HEK293 (cell line): ENCODE results near the gene PKHD1.

Source experiments
- CTCF ChIA-PET: fragments of 350-600 bp; formaldehyde crosslinking; extraction: SDS; loops from one replicate; lab custom pipeline; 2021; ENCODE audit warnings: antibody characterized with exemption; lab: Yijun Ruan, JAX
- POLR2A ChIA-PET: fragments of 300-600 bp; formaldehyde crosslinking; extraction: SDS; loops from one replicate; lab custom pipeline; 2020; ENCODE audit warnings: antibody characterized with exemption, inconsistent platforms; lab: Yijun Ruan, JAX
- H3K27ac ChIP-seq: fragments of 200-500 bp; sonication (Bioruptor generic); 2 replicates; pipeline ENCODE4 v1.5.1; 2014; ENCODE audit warnings: low read depth, low read length, control low read depth, inconsistent platforms; ENCODE audit errors: extremely low read depth
- H3K36me3 ChIP-seq, 2 experiments: fragments of 200-500 bp in 1 of 2; sonication (Bioruptor generic) in 1 of 2; 1 replicate in 1 of 2; 2 replicates in 1 of 2; pipeline ENCODE4 v1.5.1; 2014 to 2017; ENCODE audit warnings: inconsistent platforms in 2 of 2, low read length in 2 of 2; ENCODE audit not compliant: control insufficient read depth in 2 of 2, insufficient read depth in 1 of 2
- H3K4me1 ChIP-seq: fragments of 200-500 bp; sonication (Bioruptor generic); 2 replicates; pipeline ENCODE4 v1.5.1; 2014; ENCODE audit warnings: mild to moderate bottlenecking, low read length, inconsistent platforms; ENCODE audit not compliant: control insufficient read depth, insufficient read depth
- H3K4me3 ChIP-seq: 2 replicates; pipeline ENCODE4 v1.5.1; 2011; ENCODE audit warnings: low read depth, mild to moderate bottlenecking, control low read depth, low read length, moderate library complexity
- H3K9me3 ChIP-seq: fragments of 200-500 bp; sonication (Bioruptor generic); 2 replicates; pipeline ENCODE4 v1.5.1; 2014; ENCODE audit warnings: low read depth, low read length, inconsistent platforms; ENCODE audit not compliant: control insufficient read depth, insufficient read depth
- BCL11B ChIP-seq: fragments of 450-650 bp; formaldehyde crosslinking; IDR thresholded peaks from 2 replicates; pipeline ENCODE4 v1.5.1; 2016; ENCODE audit warnings: low read depth, missing biosample characterization, missing genetic modification characterization
- BCL6B ChIP-seq: fragments of 450-650 bp; formaldehyde crosslinking; IDR thresholded peaks from 2 replicates; pipeline ENCODE4 v1.5.1; 2017; ENCODE audit warnings: missing biosample characterization, missing genetic modification characterization
- KLF1 ChIP-seq: fragments of 450-650 bp; formaldehyde crosslinking; IDR thresholded peaks from 2 replicates; pipeline ENCODE4 v1.5.1; 2016; ENCODE audit warnings: missing biosample characterization, missing genetic modification characterization
- KLF10 ChIP-seq: fragments of 450-650 bp; IDR thresholded peaks from 2 replicates; pipeline ENCODE4 v1.5.1; 2018; ENCODE audit warnings: missing biosample characterization, mild to moderate bottlenecking, missing genetic modification characterization
- KLF7 ChIP-seq: fragments of 450-650 bp; formaldehyde crosslinking; IDR thresholded peaks from 2 replicates; pipeline ENCODE4 v1.5.1; 2016; ENCODE audit warnings: missing biosample characterization, missing genetic modification characterization, borderline replicate concordance
- MEIS1 ChIP-seq: sonication (generic); formaldehyde crosslinking; IDR thresholded peaks from 2 replicates; pipeline ENCODE4 v1.8.1; 2022; ENCODE audit warnings: missing genetic modification reagents, mild to moderate bottlenecking, borderline replicate concordance
- ZIC2 ChIP-seq: fragments of 450-650 bp; formaldehyde crosslinking; IDR thresholded peaks from 2 replicates; pipeline ENCODE4 v1.5.1; 2016; ENCODE audit warnings: missing biosample characterization, missing genetic modification characterization
- ZNF132 ChIP-seq: fragments of 450-650 bp; formaldehyde crosslinking; IDR thresholded peaks from 2 replicates; pipeline ENCODE4 v1.5.1; 2017; ENCODE audit warnings: missing biosample characterization, missing genetic modification characterization, borderline replicate concordance
- ZNF140 ChIP-seq: fragments of 450-650 bp; formaldehyde crosslinking; IDR thresholded peaks from 2 replicates; pipeline ENCODE4 v1.5.1; 2016; ENCODE audit warnings: missing biosample characterization, missing genetic modification characterization
- ZNF292 ChIP-seq: fragments of 450-650 bp; formaldehyde crosslinking; IDR thresholded peaks from 2 replicates; pipeline ENCODE4 v1.5.1; 2016; ENCODE audit warnings: low read depth, missing biosample characterization, missing genetic modification characterization, borderline replicate concordance
- ZNF426 ChIP-seq: fragments of 450-650 bp; formaldehyde crosslinking; IDR thresholded peaks from 2 replicates; pipeline ENCODE4 v1.5.1; 2017; ENCODE audit warnings: missing biosample characterization, missing genetic modification characterization, mild to moderate bottlenecking, inconsistent platforms, moderate library complexity
- ZNF521 ChIP-seq: fragments of 450-650 bp; formaldehyde crosslinking; IDR thresholded peaks from 2 replicates; pipeline ENCODE4 v1.5.1; 2017; ENCODE audit warnings: missing biosample characterization, mild to moderate bottlenecking, missing genetic modification characterization
- ZNF529 ChIP-seq: fragments of 450-650 bp; formaldehyde crosslinking; IDR thresholded peaks from 2 replicates; pipeline ENCODE4 v1.5.1; 2017; ENCODE audit warnings: missing genetic modification characterization, missing biosample characterization; ENCODE audit not compliant: insufficient replicate concordance
- ZNF560 ChIP-seq: fragments of 450-650 bp; formaldehyde crosslinking; IDR thresholded peaks from 2 replicates; pipeline ENCODE4 v1.5.1; 2017; ENCODE audit warnings: missing biosample characterization, missing genetic modification characterization, borderline replicate concordance
- ZNF777 ChIP-seq: fragments of 450-650 bp; formaldehyde crosslinking; IDR thresholded peaks from 2 replicates; pipeline ENCODE4 v1.5.1; 2017; ENCODE audit warnings: missing biosample characterization, missing genetic modification characterization, borderline replicate concordance
- ZNF837 ChIP-seq: fragments of 450-650 bp; formaldehyde crosslinking; IDR thresholded peaks from 2 replicates; pipeline ENCODE4 v1.5.1; 2016; ENCODE audit warnings: missing biosample characterization, missing genetic modification characterization
- ZSCAN18 ChIP-seq: fragments of 450-650 bp; formaldehyde crosslinking; IDR thresholded peaks from 2 replicates; pipeline ENCODE4 v1.5.1; 2016; ENCODE audit warnings: missing biosample characterization, missing genetic modification characterization
- TF ChIP-seq, protein P1 (sequence below): fragments of 450-650 bp; formaldehyde crosslinking; IDR thresholded peaks from 2 replicates; pipeline ENCODE4 v1.5.1; 2016; ENCODE audit warnings: missing biosample characterization, missing genetic modification characterization
- TF ChIP-seq, protein P2 (sequence below): fragments of 450-650 bp; formaldehyde crosslinking; IDR thresholded peaks from 2 replicates; pipeline ENCODE4 v1.5.1; 2016; ENCODE audit warnings: missing biosample characterization, missing genetic modification characterization

PKHD1 gene

DNA sequence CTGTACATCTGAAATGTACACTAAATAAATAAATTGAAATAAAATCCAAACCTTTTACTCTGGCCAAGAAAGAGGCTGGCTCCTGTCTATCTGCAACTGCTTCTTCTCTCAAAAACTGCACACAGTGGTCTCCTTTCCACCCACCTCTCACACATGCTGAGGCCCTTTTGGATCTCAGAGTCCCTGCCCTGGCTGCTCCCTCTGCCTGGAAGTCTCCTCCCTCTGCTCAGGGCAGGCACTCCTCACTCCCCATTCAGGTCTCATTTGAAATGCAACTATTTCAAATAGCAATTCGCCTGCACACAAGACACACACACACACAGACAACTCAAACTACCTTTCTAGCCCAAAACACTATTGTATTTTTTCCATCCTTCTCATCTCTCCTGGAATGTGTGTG, 348.8 kb downstream of the PKHD1 start:
- Histone ChIP-seq H3K4me1 (no peaks in the 10 kb centered on the region), H3K27ac (no peak overlapping the region), H3K9me3 (no peaks in the 10 kb centered on the region), H3K4me3 (no peak overlapping the region), H3K36me3 (no peaks in the 10 kb centered on the region)
- ChIA-PET POLR2A (no interaction called here), CTCF (no interaction called here)
- TF ChIP-seq ZNF426 = no peak

DNA sequence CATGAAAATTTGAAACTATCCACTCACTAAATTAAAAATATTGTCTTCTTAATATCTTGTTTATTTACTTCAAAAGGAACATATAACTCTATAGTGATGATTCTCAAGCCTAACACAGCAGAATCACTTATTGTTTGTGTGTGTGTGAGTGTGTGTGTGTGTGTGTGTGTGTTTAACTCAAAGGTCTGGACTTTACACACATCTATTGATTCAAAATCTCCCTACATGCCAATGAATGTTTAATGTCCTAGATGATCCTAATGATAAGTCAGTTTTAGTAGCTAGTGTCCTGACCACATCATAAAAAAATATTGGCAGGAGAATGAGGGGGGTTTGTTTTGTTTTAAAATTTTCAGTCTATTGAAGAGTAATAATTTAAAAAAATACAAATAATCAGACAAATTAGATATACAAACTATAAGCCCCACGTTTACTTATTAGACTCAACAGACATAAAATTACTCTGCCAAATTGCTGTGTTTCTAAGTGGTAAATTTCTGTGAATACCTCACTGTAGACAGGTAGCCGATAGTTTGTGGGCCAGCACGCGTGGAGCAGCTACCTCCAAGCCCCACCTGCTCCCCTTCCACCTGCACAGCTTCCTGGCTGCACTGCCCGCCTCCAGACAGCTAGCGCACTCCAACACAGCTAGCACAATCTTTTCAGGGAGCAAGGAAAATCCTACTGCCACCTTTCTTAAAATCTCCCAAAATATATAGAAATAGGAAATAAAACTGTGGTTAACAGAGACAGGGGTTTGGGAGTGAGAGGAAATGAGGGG, 349.6 kb downstream of the PKHD1 start:
- ChIA-PET CTCF (interaction anchor here (1.0 to 1.9 kb wide), 2 partner anchors 16 to 922 kb away, joined by 3 to 9 read pairs; no protein-coding TSS in a partner anchor), POLR2A (no interaction called here)
- H3K9me3 ChIP-seq = no peaks in the 10 kb centered on the region
- H3K27ac ChIP-seq = no peak overlapping the region
- H3K4me3 ChIP-seq = no peak overlapping the region
- no peaks in the 10 kb centered on the region for H3K4me1 ChIP-seq
- no peaks in the 10 kb centered on the region for H3K36me3 ChIP-seq
- TF ChIP-seq ZNF777 (no peak), ZNF529 (tag by site-specific recombination) (no peak), BCL11B (tag by site-specific recombination) (no peak), ZNF560 (tag by site-specific recombination) (no peak), MEIS1 (CRISPR knock-in tag) (no peak), ZNF132 (no peak), KLF7 (tag by site-specific recombination) (no peak)
- TF ChIP-seq, protein P1, sequence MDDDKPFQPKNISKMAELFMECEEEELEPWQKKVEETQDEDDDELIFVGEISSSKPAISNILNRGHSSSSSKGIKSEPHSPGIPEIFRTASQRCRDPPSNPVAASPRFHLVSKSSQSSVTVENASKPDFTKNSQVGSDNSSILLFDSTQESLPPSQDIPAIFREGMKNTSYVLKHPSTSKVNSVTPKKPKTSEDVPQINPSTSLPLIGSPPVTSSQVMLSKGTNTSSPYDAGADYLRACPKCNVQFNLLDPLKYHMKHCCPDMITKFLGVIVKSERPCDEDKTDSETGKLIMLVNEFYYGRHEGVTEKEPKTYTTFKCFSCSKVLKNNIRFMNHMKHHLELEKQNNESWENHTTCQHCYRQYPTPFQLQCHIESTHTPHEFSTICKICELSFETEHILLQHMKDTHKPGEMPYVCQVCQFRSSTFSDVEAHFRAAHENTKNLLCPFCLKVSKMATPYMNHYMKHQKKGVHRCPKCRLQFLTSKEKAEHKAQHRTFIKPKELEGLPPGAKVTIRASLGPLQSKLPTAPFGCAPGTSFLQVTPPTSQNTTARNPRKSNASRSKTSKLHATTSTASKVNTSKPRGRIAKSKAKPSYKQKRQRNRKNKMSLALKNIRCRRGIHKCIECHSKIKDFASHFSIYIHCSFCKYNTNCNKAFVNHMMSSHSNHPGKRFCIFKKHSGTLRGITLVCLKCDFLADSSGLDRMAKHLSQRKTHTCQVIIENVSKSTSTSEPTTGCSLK (tag by site-specific recombination) = no peak

DNA sequence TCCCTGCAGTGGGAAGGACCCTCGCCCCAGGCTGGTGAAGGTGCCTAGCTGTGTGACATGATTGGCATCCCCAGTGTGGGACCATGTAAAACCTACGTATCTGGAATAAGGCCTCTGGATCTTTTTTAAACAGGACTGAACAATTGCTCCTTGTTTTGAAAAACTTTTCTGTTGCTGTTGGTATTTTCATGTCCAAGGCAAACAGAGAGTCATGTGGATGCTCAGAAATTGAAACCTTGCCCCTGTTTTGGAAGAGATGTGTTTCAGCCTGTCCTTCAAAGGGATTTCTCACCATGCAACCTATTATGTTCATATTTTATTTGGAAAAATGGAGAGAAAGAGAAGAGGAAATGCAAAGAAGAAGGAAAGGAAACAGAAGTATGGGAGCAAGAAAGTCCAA, 362.3 kb downstream of the PKHD1 start:
- H3K36me3 ChIP-seq = no peaks in the 10 kb centered on the region
- H3K4me3 ChIP-seq = no peak overlapping the region
- ChIA-PET CTCF (no interaction called here), POLR2A (no interaction called here)
- no peaks in the 10 kb centered on the region for H3K4me1 ChIP-seq
- no peaks in the 10 kb centered on the region for H3K9me3 ChIP-seq
- TF ChIP-seq ZIC2 (tag by site-specific recombination) = no peak
- TF ChIP-seq, all 188 proteins: peak for 0
- no peak overlapping the region for H3K27ac ChIP-seq

GRCh38 chr6:51720327-51720726, 367.1 kb downstream of the PKHD1 start:
- Histone ChIP-seq H3K4me3 (no peak overlapping the region), H3K4me1 (no peaks in the 10 kb centered on the region), H3K36me3 (no peaks in the 10 kb centered on the region), H3K27ac (no peak overlapping the region), H3K9me3 (no peaks in the 10 kb centered on the region)
- CTCF ChIA-PET = interaction anchor here (1.2 kb wide), 1 partner anchor 329 kb away, joined by 7 read pairs; no protein-coding TSS in a partner anchor
- POLR2A ChIA-PET = no interaction called here
- TF ChIP-seq, protein P2, sequence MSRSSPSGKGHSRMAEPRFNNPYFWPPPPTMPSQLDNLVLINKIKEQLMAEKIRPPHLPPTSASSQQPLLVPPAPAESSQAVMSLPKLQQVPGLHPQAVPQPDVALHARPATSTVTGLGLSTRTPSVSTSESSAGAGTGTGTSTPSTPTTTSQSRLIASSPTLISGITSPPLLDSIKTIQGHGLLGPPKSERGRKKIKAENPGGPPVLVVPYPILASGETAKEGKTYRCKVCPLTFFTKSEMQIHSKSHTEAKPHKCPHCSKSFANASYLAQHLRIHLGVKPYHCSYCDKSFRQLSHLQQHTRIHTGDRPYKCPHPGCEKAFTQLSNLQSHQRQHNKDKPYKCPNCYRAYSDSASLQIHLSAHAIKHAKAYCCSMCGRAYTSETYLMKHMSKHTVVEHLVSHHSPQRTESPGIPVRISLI (tag by site-specific recombination) = no peak
- TF ChIP-seq KLF1 (tag by site-specific recombination) = no peak
- no peak for TF ChIP-seq ZNF292 (tag by site-specific recombination)
- TF ChIP-seq BCL6B (tag by site-specific recombination) = no peak
- no peak for TF ChIP-seq KLF10 (tag by site-specific recombination)
- no peak for TF ChIP-seq ZNF837 (tag by site-specific recombination)
- no peak for TF ChIP-seq ZSCAN18 (tag by site-specific recombination)
- no peak for TF ChIP-seq ZNF140 (tag by site-specific recombination)
- TF ChIP-seq ZNF521 = no peak
